WTC11 (cell line): ENCODE data around the gene SMIM10L2A. TPM values are rescaled to one million over a fixed set of nuclear protein-coding genes. Genes with fewer than 3 reads are reported as not detected.

Experiments
- ATAC-seq: fragments of 200-7000 bp; cut with Tn5 transposase; 2 replicates; pipeline ENCODE4 v1.10.0; 2021; ENCODE audit warnings: mild to moderate bottlenecking, moderate library complexity
- CTCF ChIA-PET: fragments of 300-600 bp; sonication (Branson Sonifier 250); formaldehyde crosslinking; loops from one replicate; lab custom pipeline; 2021; ENCODE audit warnings: antibody characterized with exemption; lab: Charles Lee
- POLR2A ChIA-PET: fragments of 350-600 bp; sonication (Branson Sonifier 250); formaldehyde crosslinking; loops from one replicate; lab custom pipeline; 2021; ENCODE audit warnings: antibody characterized with exemption; lab: Charles Lee
- DNase-seq: peaks from one replicate; pipeline ENCODE4 v3.0.0; 2021; ENCODE audit warnings: low spot score
- H3K27ac Mint-ChIP-seq: 2 replicates; pipeline ENCODE4 v1.8.0; 2021; ENCODE audit warnings: mixed read lengths
- H3K27me3 Mint-ChIP-seq: 2 replicates; pipeline ENCODE4 v1.8.0; 2021; ENCODE audit warnings: low read depth, mild to moderate bottlenecking, moderate library complexity, mixed read lengths
- H3K36me3 Mint-ChIP-seq: 2 replicates; pipeline ENCODE4 v1.8.0; 2021; ENCODE audit warnings: mixed read lengths
- H3K4me1 Mint-ChIP-seq: 2 replicates; pipeline ENCODE4 v1.8.0; 2022; ENCODE audit warnings: mixed read lengths
- H3K4me3 Mint-ChIP-seq: 2 replicates; pipeline ENCODE4 v1.8.0; 2021; ENCODE audit warnings: mild to moderate bottlenecking, moderate library complexity, mixed read lengths
- H3K9me3 Mint-ChIP-seq: 2 replicates; pipeline ENCODE4 v1.8.0; 2021; ENCODE audit warnings: mixed read lengths
- ETV6 ChIP-seq: sonication (generic); formaldehyde crosslinking; IDR thresholded peaks from 2 replicates; pipeline ENCODE4 v1.8.1; 2022; ENCODE audit warnings: mild to moderate bottlenecking, missing genetic modification reagents
- FOXJ3 ChIP-seq: sonication (generic); formaldehyde crosslinking; IDR thresholded peaks from 2 replicates; pipeline ENCODE4 v1.9.0; 2021; ENCODE audit warnings: missing genetic modification reagents, mild to moderate bottlenecking, borderline replicate concordance
- IRF2 ChIP-seq: sonication (generic); formaldehyde crosslinking; IDR thresholded peaks from 2 replicates; pipeline ENCODE4 v1.8.0; 2022; ENCODE audit warnings: low read depth, missing genetic modification reagents, borderline replicate concordance
- NR1H2 ChIP-seq: sonication (generic); formaldehyde crosslinking; IDR thresholded peaks from 2 replicates; pipeline ENCODE4 v1.9.0; 2021; ENCODE audit warnings: mild to moderate bottlenecking, moderate library complexity, missing genetic modification reagents
- SOX15 ChIP-seq: fragments of 250-450 bp; sonication (Bioruptor Pico); IDR thresholded peaks from 2 replicates; pipeline ENCODE4 v1.9.0; 2021; ENCODE audit warnings: mild to moderate bottlenecking
- SP1 ChIP-seq: sonication (generic); formaldehyde crosslinking; conservative IDR thresholded peaks from 2 replicates; pipeline ENCODE4 v1.8.1; 2022; ENCODE audit warnings: missing genetic modification reagents
- STAT6 ChIP-seq: sonication (generic); formaldehyde crosslinking; conservative IDR thresholded peaks from 2 replicates; pipeline ENCODE4 v1.8.1; 2023; ENCODE audit warnings: mild to moderate bottlenecking, low read depth, missing genetic modification reagents, moderate library complexity
- TEAD1 ChIP-seq: sonication (generic); formaldehyde crosslinking; IDR thresholded peaks from 2 replicates; pipeline ENCODE4 v1.8.0; 2022; ENCODE audit warnings: mild to moderate bottlenecking, missing genetic modification reagents
- ZMAT4 ChIP-seq: fragments of 250-450 bp; sonication (Bioruptor Pico); IDR thresholded peaks from 2 replicates; pipeline ENCODE4 v1.9.0; 2021; ENCODE audit warnings: mild to moderate bottlenecking
- ZNF219 ChIP-seq: sonication (generic); formaldehyde crosslinking; IDR thresholded peaks from 2 replicates; pipeline ENCODE4 v1.8.0; 2023; ENCODE audit warnings: missing genetic modification reagents, mild to moderate bottlenecking, borderline replicate concordance
- ZNF396 ChIP-seq: fragments of 250-450 bp; sonication (Bioruptor Pico); IDR thresholded peaks from 2 replicates; pipeline ENCODE4 v1.8.0; 2021; ENCODE audit warnings: mild to moderate bottlenecking, moderate library complexity, borderline replicate concordance
- ZNF416 ChIP-seq: fragments of 250-450 bp; sonication (Bioruptor Pico); IDR thresholded peaks from 2 replicates; pipeline ENCODE4 v1.9.0; 2021; ENCODE audit warnings: mild to moderate bottlenecking, inconsistent platforms
- ZNF532 ChIP-seq: fragments of 250-450 bp; sonication (Bioruptor Pico); IDR thresholded peaks from 2 replicates; pipeline ENCODE4 v1.9.0; 2021; ENCODE audit warnings: mild to moderate bottlenecking, borderline replicate concordance
- total RNA-seq: library from RNA; stranded (reverse); gene quantifications from 3 replicates; pipeline ENCODE4 v1.2.3, GENCODE V29; 2021
- TF ChIP-seq, protein P1 (sequence below): sonication (generic); formaldehyde crosslinking; IDR thresholded peaks from 2 replicates; pipeline ENCODE4 v1.8.0; 2022; ENCODE audit warnings: mild to moderate bottlenecking, missing genetic modification reagents
- TF ChIP-seq, protein P2 (sequence below): sonication (generic); formaldehyde crosslinking; IDR thresholded peaks from 2 replicates; pipeline ENCODE4 v1.8.0; 2022; ENCODE audit warnings: mild to moderate bottlenecking, missing genetic modification reagents
- TF ChIP-seq, protein P3 (sequence below): sonication (generic); formaldehyde crosslinking; IDR thresholded peaks from 2 replicates; pipeline ENCODE4 v1.8.0; 2023; ENCODE audit warnings: missing genetic modification reagents
- TF ChIP-seq, protein P4 (sequence below): fragments of 200-600 bp; IDR thresholded peaks from 2 replicates; pipeline ENCODE4 v1.8.0; 2022; ENCODE audit warnings: antibody characterized with exemption

The SMIM10L2A gene
- total RNA-seq, 1 experiment from 2014 or later = 4.7 TPM

GRCh38 chrX:135476378-135476777, 54.6 kb downstream of the SMIM10L2A start:
- Mint-ChIP-seq H3K4me3 (no peak overlapping the region), H3K36me3 (no peaks in the 10 kb centered on the region), H3K27me3 (no peaks in the 10 kb centered on the region), H3K4me1 (no peaks in the 10 kb centered on the region), H3K9me3 (no peaks in the 10 kb centered on the region), H3K27ac (no peak overlapping the region)
- DNase-seq (no peak), ATAC-seq (no peak)
- ChIA-PET POLR2A (no interaction called here), CTCF (interaction anchor here (2.6 kb wide), 1 partner anchor 38 kb away, joined by 7 read pairs; no protein-coding TSS in a partner anchor)
- TF ChIP-seq TEAD1 (CRISPR knock-in tag) (no peak), STAT6 (CRISPR knock-in tag) (no peak), FOXJ3 (CRISPR knock-in tag) (no peak), ZNF416 (CRISPR knock-in tag) (no peak), NR1H2 (CRISPR knock-in tag) (no peak), ZNF532 (CRISPR knock-in tag) (no peak), ETV6 (CRISPR knock-in tag) (no peak), SOX15 (no peak), ZMAT4 (CRISPR knock-in tag) (no peak), IRF2 (CRISPR knock-in tag) (no peak), ZNF396 (CRISPR knock-in tag) (no peak), SP1 (CRISPR knock-in tag) (no peak), ZNF219 (no peak)
- TF ChIP-seq, protein P1, sequence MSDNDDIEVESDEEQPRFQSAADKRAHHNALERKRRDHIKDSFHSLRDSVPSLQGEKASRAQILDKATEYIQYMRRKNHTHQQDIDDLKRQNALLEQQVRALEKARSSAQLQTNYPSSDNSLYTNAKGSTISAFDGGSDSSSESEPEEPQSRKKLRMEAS (CRISPR knock-in tag) = no peak
- TF ChIP-seq, protein P2, sequence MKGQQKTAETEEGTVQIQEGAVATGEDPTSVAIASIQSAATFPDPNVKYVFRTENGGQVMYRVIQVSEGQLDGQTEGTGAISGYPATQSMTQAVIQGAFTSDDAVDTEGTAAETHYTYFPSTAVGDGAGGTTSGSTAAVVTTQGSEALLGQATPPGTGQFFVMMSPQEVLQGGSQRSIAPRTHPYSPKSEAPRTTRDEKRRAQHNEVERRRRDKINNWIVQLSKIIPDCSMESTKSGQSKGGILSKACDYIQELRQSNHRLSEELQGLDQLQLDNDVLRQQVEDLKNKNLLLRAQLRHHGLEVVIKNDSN = no peak
- TF ChIP-seq, protein P3, sequence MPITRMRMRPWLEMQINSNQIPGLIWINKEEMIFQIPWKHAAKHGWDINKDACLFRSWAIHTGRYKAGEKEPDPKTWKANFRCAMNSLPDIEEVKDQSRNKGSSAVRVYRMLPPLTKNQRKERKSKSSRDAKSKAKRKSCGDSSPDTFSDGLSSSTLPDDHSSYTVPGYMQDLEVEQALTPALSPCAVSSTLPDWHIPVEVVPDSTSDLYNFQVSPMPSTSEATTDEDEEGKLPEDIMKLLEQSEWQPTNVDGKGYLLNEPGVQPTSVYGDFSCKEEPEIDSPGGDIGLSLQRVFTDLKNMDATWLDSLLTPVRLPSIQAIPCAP (CRISPR knock-in tag) = no peak
- TF ChIP-seq, protein P4, sequence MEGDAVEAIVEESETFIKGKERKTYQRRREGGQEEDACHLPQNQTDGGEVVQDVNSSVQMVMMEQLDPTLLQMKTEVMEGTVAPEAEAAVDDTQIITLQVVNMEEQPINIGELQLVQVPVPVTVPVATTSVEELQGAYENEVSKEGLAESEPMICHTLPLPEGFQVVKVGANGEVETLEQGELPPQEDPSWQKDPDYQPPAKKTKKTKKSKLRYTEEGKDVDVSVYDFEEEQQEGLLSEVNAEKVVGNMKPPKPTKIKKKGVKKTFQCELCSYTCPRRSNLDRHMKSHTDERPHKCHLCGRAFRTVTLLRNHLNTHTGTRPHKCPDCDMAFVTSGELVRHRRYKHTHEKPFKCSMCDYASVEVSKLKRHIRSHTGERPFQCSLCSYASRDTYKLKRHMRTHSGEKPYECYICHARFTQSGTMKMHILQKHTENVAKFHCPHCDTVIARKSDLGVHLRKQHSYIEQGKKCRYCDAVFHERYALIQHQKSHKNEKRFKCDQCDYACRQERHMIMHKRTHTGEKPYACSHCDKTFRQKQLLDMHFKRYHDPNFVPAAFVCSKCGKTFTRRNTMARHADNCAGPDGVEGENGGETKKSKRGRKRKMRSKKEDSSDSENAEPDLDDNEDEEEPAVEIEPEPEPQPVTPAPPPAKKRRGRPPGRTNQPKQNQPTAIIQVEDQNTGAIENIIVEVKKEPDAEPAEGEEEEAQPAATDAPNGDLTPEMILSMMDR = no peak
